ENCODE results near the gene NME4.
"Not testable (repeated sequence)": the region's sequence is repeated elsewhere in the genome, so short reads cannot be mapped to it uniquely, and the experiment has no call there.

NME4 gene

GRCh38 chr16:376817-377418 lies 20.1 kb upstream of the NME4 start:
- DNase-seq (ENCODE audit: low read depth, low spot score), result no peak

- no peak for DNase-seq (ENCODE audit: low read depth, low spot score)
Measured at GRCh38 chr16:377419-377951, 19.5 kb upstream of the NME4 start.

GRCh38 chr16:378113-378820 lies 18.7 kb upstream of the NME4 start:
- not testable (repeated sequence) for DNase-seq (ENCODE audit: low read depth, low spot score)

- no peak for DNase-seq (ENCODE audit: low read depth, low spot score)
Measured at GRCh38 chr16:378821-379182, 18.2 kb upstream of the NME4 start.

GRCh38 chr16:379183-379960 lies 17.6 kb upstream of the NME4 start:
- no peak for DNase-seq (ENCODE audit: low read depth, low spot score)

- no peak for DNase-seq (ENCODE audit: low read depth, low spot score)
Measured at GRCh38 chr16:379961-380761, 16.8 kb upstream of the NME4 start.

- DNase-seq (ENCODE audit: low read depth, low spot score), result no peak
Measured at GRCh38 chr16:380762-381011, 16.3 kb upstream of the NME4 start.

GRCh38 chr16:381012-381788 lies 15.8 kb upstream of the NME4 start:
- DNase-seq (ENCODE audit: low read depth, low spot score), result no peak

- no peak for DNase-seq (ENCODE audit: low read depth, low spot score)
Measured at GRCh38 chr16:381789-382717, 14.9 kb upstream of the NME4 start, which contains the start of gene PGAP6. TSS of gene PGAP6 (minus strand) at chr16:381978. CDS start at chr16:381821, 157 bp downstream.

- DNase-seq (ENCODE audit: low read depth, low spot score), result no peak
Measured at GRCh38 chr16:383326-384051, 13.5 kb upstream of the NME4 start.

- no peak for DNase-seq (ENCODE audit: low read depth, low spot score)
Measured at GRCh38 chr16:386641-387156, 10.3 kb upstream of the NME4 start.

- not testable (repeated sequence) for DNase-seq (ENCODE audit: low read depth, low spot score)
Measured at GRCh38 chr16:387761-388666, 9.0 kb upstream of the NME4 start.

GRCh38 chr16:389352-389751 lies 7.6 kb upstream of the NME4 start:
- no peak for DNase-seq (ENCODE audit: low read depth, low spot score)

- no peak for DNase-seq (ENCODE audit: low read depth, low spot score)
Measured at GRCh38 chr16:391885-392335, 5.1 kb upstream of the NME4 start.

GRCh38 chr16:392450-393030 lies 4.5 kb upstream of the NME4 start:
- no peak for DNase-seq (ENCODE audit: low read depth, low spot score)

GRCh38 chr16:396199-396598 lies 800 bp upstream of the NME4 start:
- DNase-seq (ENCODE audit: low read depth, low spot score), result no peak

- DNase-seq (ENCODE audit: low read depth, low spot score), result no peak
Measured at GRCh38 chr16:396605-397004, 394 bp upstream of the NME4 start.
